K562 (cell line): Measurements from ENCODE around the gene ALDH1A2. TPM values are rescaled to one million over a fixed set of nuclear protein-coding genes. Genes with fewer than 3 reads are reported as not detected.

Experiments used
- BCOR ChIP-seq: fragments of 450-650 bp; IDR thresholded peaks from 2 replicates; pipeline ENCODE4 v1.6.1; 2016
- CBFA2T3 ChIP-seq: fragments of 450-650 bp; IDR thresholded peaks from 2 replicates; pipeline ENCODE4 v1.6.1; 2017
- CBX1 ChIP-seq: sonication (generic); IDR thresholded peaks from 2 replicates; pipeline ENCODE4 v1.6.1; 2016; ENCODE audit warnings: antibody characterized with exemption, low read depth, mild to moderate bottlenecking
- CCNT2 ChIP-seq: IDR thresholded peaks from 2 replicates; pipeline ENCODE4 v1.6.1; 2011; ENCODE audit warnings: borderline replicate concordance, low read depth, mild to moderate bottlenecking, moderate library complexity, mixed read lengths, low read length; ENCODE audit not compliant: insufficient read length; ENCODE audit errors: extremely low read depth
- CXXC5 ChIP-seq: fragments of 250-450 bp; sonication (Bioruptor Pico); IDR thresholded peaks from 2 replicates; pipeline ENCODE4 v1.8.0; 2022; ENCODE audit warnings: inconsistent platforms, mild to moderate bottlenecking, moderate library complexity
- FIP1L1 ChIP-seq: fragments of 200-400 bp; formaldehyde crosslinking; IDR thresholded peaks from 2 replicates; pipeline ENCODE4 v1.6.1; 2018; ENCODE audit warnings: mild to moderate bottlenecking, low read depth, low read length; ENCODE audit not compliant: poor library complexity, severe bottlenecking
- FUS ChIP-seq: fragments of 200-400 bp; formaldehyde crosslinking; optimal IDR thresholded peaks from 2 replicates; pipeline ENCODE3; 2017; ENCODE audit warnings: low read depth, low read length
- HSF4 ChIP-seq: fragments of 250-450 bp; sonication (Bioruptor Pico); IDR thresholded peaks from 2 replicates; pipeline ENCODE4 v2.1.2; 2022; ENCODE audit warnings: mild to moderate bottlenecking, moderate library complexity, borderline replicate concordance
- MAFF ChIP-seq: IDR thresholded peaks from 2 replicates; pipeline ENCODE4 v1.6.1; 2012; ENCODE audit warnings: low read length, improper control_type of control experiment
- MCM5 ChIP-seq: fragments of 450-650 bp; IDR thresholded peaks from 2 replicates; pipeline ENCODE4 v1.6.1; 2016; ENCODE audit warnings: low read depth
- NEUROD1 ChIP-seq: fragments of 150-350 bp; IDR thresholded peaks from 2 replicates; pipeline ENCODE4 v1.6.1; 2014; ENCODE audit warnings: borderline replicate concordance, low read length, low read depth; ENCODE audit not compliant: partially characterized antibody
- NONO ChIP-seq, 2 experiments: fragments of 200-400 bp in 1 of 2; fragments of 450-650 bp in 1 of 2; formaldehyde crosslinking in 1 of 2; IDR thresholded peaks; 2 replicates each; pipeline ENCODE4 v1.6.1; 2017; ENCODE audit warnings: low read depth in 2 of 2, mild to moderate bottlenecking in 2 of 2, moderate library complexity in 2 of 2, low read length in 1 of 2
- PTBP1 ChIP-seq: fragments of 200-400 bp; formaldehyde crosslinking; IDR thresholded peaks from 2 replicates; pipeline ENCODE4 v1.6.1; 2017; ENCODE audit warnings: low read depth, low read length
- SETDB1 ChIP-seq: IDR thresholded peaks from one replicate; pipeline ENCODE4 v1.6.1; 2012; ENCODE audit warnings: low read length, control low read depth, inconsistent platforms
- SUPT5H ChIP-seq: fragments of 450-650 bp; IDR thresholded peaks from 2 replicates; pipeline ENCODE4 v1.6.1; 2016
- TCF3 ChIP-seq: sonication (generic); formaldehyde crosslinking; IDR thresholded peaks from 2 replicates; pipeline ENCODE4 v1.4.0; 2020; ENCODE audit warnings: mild to moderate bottlenecking, missing genetic modification reagents
- ZNF121 ChIP-seq: sonication (generic); formaldehyde crosslinking; conservative IDR thresholded peaks from 2 replicates; pipeline ENCODE4 v1.8.0; 2022; ENCODE audit warnings: missing genetic modification reagents
- ZNF124 ChIP-seq: sonication (generic); formaldehyde crosslinking; IDR thresholded peaks from 2 replicates; pipeline ENCODE4 v1.8.1; 2022; ENCODE audit warnings: missing genetic modification reagents
- ZNF324 ChIP-seq: fragments of 250-450 bp; sonication (Bioruptor Pico); IDR thresholded peaks from 2 replicates; pipeline ENCODE4 v1.4.0; 2020; ENCODE audit warnings: mild to moderate bottlenecking
- ZNF609 ChIP-seq: sonication (generic); formaldehyde crosslinking; IDR thresholded peaks from 2 replicates; pipeline ENCODE4 v1.8.1; 2023; ENCODE audit warnings: missing genetic modification reagents, mild to moderate bottlenecking, borderline replicate concordance
- ZNF780A ChIP-seq: fragments of 250-450 bp; sonication (Bioruptor Pico); IDR thresholded peaks from 2 replicates; pipeline ENCODE4 v1.5.0; 2021; ENCODE audit warnings: mild to moderate bottlenecking
- polyA plus RNA-seq, 8 experiments: library from polyadenylated mRNA; depleted of rRNA in 4 of 8; stranded (reverse) in 5 of 8; unstranded in 3 of 8; fragments of >200 nt; fragmentation: Nextera tagmentation in 2 of 8; fragmentation: Illumina TruSeq in 1 of 8; extraction: Ambion mirVana in 2 of 8; extraction: Trizol in 1 of 8; gene quantifications; 2 replicates each; pipeline versions ENCODE4 v1.2.1 to v1.2.3, GENCODE V29; 2011 to 2014; ENCODE audit warnings: inconsistent platforms in 1 of 8, missing spikeins in 1 of 8
- total RNA-seq, 7 experiments: library from RNA; depleted of rRNA in 6 of 7; stranded (reverse); fragments of >200 nt in 6 of 7; fragmentation: Illumina TruSeq in 2 of 7; extraction: Trizol in 2 of 7; gene quantifications; 2 replicates each; pipeline versions ENCODE4 v1.2.1 to v1.2.3, GENCODE V29; 2011 to 2021; ENCODE audit warnings: low replicate concordance in 1 of 7
- TF ChIP-seq, protein P1 (sequence below): fragments of 250-450 bp; sonication (Bioruptor Pico); IDR thresholded peaks from 2 replicates; pipeline ENCODE4 v1.8.0; 2022; ENCODE audit warnings: inconsistent platforms

ALDH1A2 gene
- total and polyA plus RNA-seq, 9 of the 15 experiments (the other 6 are each of a cell fraction or from before 2014, with no cell fraction given): 115 to 393 (median 333) TPM

GRCh38 chr15:58066042-58066867, 744 bp upstream of the ALDH1A2 start (continued):
- TF ChIP-seq, protein P1, sequence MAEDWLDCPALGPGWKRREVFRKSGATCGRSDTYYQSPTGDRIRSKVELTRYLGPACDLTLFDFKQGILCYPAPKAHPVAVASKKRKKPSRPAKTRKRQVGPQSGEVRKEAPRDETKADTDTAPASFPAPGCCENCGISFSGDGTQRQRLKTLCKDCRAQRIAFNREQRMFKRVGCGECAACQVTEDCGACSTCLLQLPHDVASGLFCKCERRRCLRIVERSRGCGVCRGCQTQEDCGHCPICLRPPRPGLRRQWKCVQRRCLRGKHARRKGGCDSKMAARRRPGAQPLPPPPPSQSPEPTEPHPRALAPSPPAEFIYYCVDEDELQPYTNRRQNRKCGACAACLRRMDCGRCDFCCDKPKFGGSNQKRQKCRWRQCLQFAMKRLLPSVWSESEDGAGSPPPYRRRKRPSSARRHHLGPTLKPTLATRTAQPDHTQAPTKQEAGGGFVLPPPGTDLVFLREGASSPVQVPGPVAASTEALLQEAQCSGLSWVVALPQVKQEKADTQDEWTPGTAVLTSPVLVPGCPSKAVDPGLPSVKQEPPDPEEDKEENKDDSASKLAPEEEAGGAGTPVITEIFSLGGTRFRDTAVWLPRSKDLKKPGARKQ (CRISPR knock-in tag): no peak
- no peak for TF ChIP-seq SETDB1
- TF ChIP-seq FIP1L1: peak; percentile 18
- no peak for TF ChIP-seq MCM5
- no peak for TF ChIP-seq ZNF124 (CRISPR knock-in tag)
- peak; percentile 35 for TF ChIP-seq FUS
- peak; percentile 54; the same call in 1 of the 2 replicates for TF ChIP-seq CBX1
- peak; percentile 21 for TF ChIP-seq NEUROD1
- TF ChIP-seq CCNT2: peak; percentile 33
- no peak for TF ChIP-seq MAFF
- TF ChIP-seq ZNF121: peak; percentile 34
- no peak for TF ChIP-seq TCF3 (CRISPR knock-in tag)
- peak; percentile 58 for TF ChIP-seq CXXC5 (CRISPR knock-in tag)
- TF ChIP-seq PTBP1: no peak
- TF ChIP-seq BCOR: peak; percentile 39; the same call in 1 of the 2 replicates
- TF ChIP-seq ZNF324 (CRISPR knock-in tag): no peak
- 0 out of 2 replicates have a peak, but pooled peaks have one; percentile 32 for TF ChIP-seq ZNF609
- 0 out of 2 replicates have a peak, but pooled peaks have one; percentile 6 for TF ChIP-seq CBFA2T3
- peak; percentile 52 for TF ChIP-seq SUPT5H
- no peak for TF ChIP-seq HSF4
- peak in 1 of 2 experiments; percentile 73; a peak in 2 of 4 replicates for TF ChIP-seq NONO (IDR thresholded peaks at IDR 0.05; ENCODE audit: low read depth in 2 of 2, low read length in 1 of 2)
- no peak for TF ChIP-seq ZNF780A (CRISPR knock-in tag)
